Sigmoid colon (tissue), 4 donors: ENCODE results near the gene B3GAT1.

Experiments
- EP300 ChIP-seq, 4 donors: sonication (generic); formaldehyde crosslinking; IDR thresholded peaks; one replicate each; pipeline ENCODE4 v1.6.1; 2017; ENCODE audit warnings: antibody characterized with exemption in 4 of 4
- POLR2A ChIP-seq, 2 donors: fragments of 450-650 bp; IDR thresholded peaks; one replicate each; pipeline ENCODE4 v1.6.1; 2016; ENCODE audit warnings: antibody characterized with exemption in 2 of 2, mild to moderate bottlenecking in 2 of 2, moderate library complexity in 2 of 2
- POLR2AphosphoS5 ChIP-seq, 4 donors: sonication (generic); formaldehyde crosslinking; IDR thresholded peaks; one replicate each; pipeline ENCODE4 v1.6.1; 2017; ENCODE audit warnings: antibody characterized with exemption in 4 of 4
- TF ChIP-seq, protein P1 (sequence below), 4 experiments: fragments of 450-650 bp in 3 of 4; fragments of 200-600 bp in 1 of 4; IDR thresholded peaks; one replicate each; pipeline ENCODE4 v1.5.1; 2016 to 2019; ENCODE audit warnings: antibody characterized with exemption in 4 of 4, mild to moderate bottlenecking in 3 of 4, moderate library complexity in 2 of 4

DNA sequence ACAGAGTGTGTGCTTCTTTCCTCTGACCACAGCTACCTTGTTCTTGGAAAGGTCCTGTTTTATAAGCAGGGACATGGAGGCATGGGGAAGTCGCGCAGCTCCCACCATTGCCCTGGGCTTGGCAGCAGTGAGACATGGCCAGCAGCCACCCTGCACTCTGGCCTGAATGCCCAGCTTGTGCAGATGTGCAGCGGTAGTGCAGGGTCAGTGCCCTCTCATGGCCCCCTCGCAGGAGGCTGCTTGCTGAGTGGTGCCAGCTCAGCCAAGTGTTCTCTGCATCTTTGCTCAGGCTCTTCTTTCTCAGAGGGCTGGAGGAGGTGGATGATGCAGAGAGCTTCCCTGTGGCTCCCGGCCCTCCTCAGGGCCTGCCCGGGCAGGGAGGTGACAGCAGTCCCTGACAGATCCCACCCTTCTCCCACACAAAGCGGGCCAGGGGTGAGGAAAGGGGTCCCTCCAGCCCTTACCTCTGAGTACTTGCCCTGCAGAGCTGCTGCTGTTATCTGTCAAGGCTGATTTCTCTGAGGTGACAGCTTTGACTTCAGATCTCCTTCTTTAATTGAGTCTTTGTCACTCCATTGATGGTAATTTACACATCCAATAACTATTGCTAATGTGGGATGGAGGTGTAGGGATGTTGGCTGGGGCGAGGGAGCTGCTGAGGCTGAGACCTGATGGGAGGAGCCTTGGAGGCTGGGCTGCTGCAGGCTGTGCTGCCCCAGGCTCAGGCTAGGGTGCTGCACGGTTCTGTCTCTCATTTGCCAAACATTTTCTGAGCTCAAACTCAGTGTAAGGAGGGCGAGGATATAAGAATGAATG is 47.4 kb upstream of the B3GAT1 start:
- TF ChIP-seq POLR2AphosphoS5 (IDR thresholded peaks at IDR 0.05) (no peak), POLR2A (IDR thresholded peaks at IDR 0.05) (no peak), EP300 (IDR thresholded peaks at IDR 0.05) (no peak)
- TF ChIP-seq, protein P1, sequence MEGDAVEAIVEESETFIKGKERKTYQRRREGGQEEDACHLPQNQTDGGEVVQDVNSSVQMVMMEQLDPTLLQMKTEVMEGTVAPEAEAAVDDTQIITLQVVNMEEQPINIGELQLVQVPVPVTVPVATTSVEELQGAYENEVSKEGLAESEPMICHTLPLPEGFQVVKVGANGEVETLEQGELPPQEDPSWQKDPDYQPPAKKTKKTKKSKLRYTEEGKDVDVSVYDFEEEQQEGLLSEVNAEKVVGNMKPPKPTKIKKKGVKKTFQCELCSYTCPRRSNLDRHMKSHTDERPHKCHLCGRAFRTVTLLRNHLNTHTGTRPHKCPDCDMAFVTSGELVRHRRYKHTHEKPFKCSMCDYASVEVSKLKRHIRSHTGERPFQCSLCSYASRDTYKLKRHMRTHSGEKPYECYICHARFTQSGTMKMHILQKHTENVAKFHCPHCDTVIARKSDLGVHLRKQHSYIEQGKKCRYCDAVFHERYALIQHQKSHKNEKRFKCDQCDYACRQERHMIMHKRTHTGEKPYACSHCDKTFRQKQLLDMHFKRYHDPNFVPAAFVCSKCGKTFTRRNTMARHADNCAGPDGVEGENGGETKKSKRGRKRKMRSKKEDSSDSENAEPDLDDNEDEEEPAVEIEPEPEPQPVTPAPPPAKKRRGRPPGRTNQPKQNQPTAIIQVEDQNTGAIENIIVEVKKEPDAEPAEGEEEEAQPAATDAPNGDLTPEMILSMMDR (IDR thresholded peaks at IDR 0.05) = no peak
